GM12878 (cell line): Measurements from ENCODE around the gene ADGRG2. TPM values are rescaled to one million over a fixed set of nuclear protein-coding genes. Genes with fewer than 3 reads are reported as not detected.
A peak's percentile ranks its signal among the peaks of the same experiment; 100 is the strongest.

ENCODE experiments used
- ATAC-seq: fragments of 200-7000 bp; cut with Tn5 transposase; 3 replicates; pipeline ENCODE4 v1.9.1; 2020; ENCODE audit warnings: mild to moderate bottlenecking, moderate library complexity
- BruUV-seq: library from RNA; stranded (reverse); fragments of 400-500 nt; replicated peaks from 2 replicates; lab custom pipeline; 2021; lab: Mats Ljungman, UMichigan
- CTCF ChIA-PET: fragments of 300-600 bp; sonication (Branson Sonifier 250); formaldehyde crosslinking; extraction: SDS; loops from one replicate; lab custom pipeline; 2021; ENCODE audit warnings: inconsistent platforms; lab: Yijun Ruan, JAX
- POLR2A ChIA-PET: fragments of 350-600 bp; formaldehyde crosslinking; extraction: SDS; loops from one replicate; lab custom pipeline; 2021; ENCODE audit warnings: inconsistent platforms; lab: Charles Lee
- RAD21 ChIA-PET: fragments of 300-600 bp; sonication (Branson Sonifier 250); formaldehyde crosslinking; loops from one replicate; lab custom pipeline; 2023; ENCODE audit warnings: antibody characterized with exemption; ENCODE audit not compliant: unreplicated experiment; lab: Charles Lee
- SMC1A ChIA-PET: fragments of 300-600 bp; sonication (Branson Sonifier 250); formaldehyde crosslinking; loops from one replicate; lab custom pipeline; 2023; ENCODE audit not compliant: unreplicated experiment, uncharacterized antibody; lab: Charles Lee
- DNase-seq: peaks from one replicate; pipeline ENCODE4 v3.0.0-alpha.2; 2011; ENCODE audit warnings: low read depth, low spot score
- FAIRE-seq: peaks from 3 replicates; lab custom pipeline; 2011; peaks lifted over from hg19 to GRCh38; lab: Jason Lieb, UNC
- H2AFZ ChIP-seq: 2 replicates; pipeline ENCODE4 v1.6.0; 2011; ENCODE audit warnings: low read depth, low read length, control low read depth; ENCODE audit not compliant: control insufficient read depth
- H3K27ac ChIP-seq: 2 replicates; pipeline ENCODE4 v1.5.1; 2011; ENCODE audit warnings: control low read depth; ENCODE audit not compliant: control insufficient read depth, insufficient read depth
- H3K27me3 ChIP-seq, 2 experiments: replicated peaks in 1 of 2; 2 replicates each; pipeline versions ENCODE4 v1.6.0 to v1.6.1; 2011; ENCODE audit warnings: low read length in 1 of 2; ENCODE audit not compliant: control insufficient read depth in 2 of 2, insufficient read depth in 2 of 2
- H3K36me3 ChIP-seq, 2 experiments: 2 replicates each; pipeline ENCODE4 v1.5.1; 2011; ENCODE audit warnings: low read length in 1 of 2; ENCODE audit not compliant: control insufficient read depth in 2 of 2, insufficient read depth in 2 of 2
- H3K4me1 ChIP-seq: 2 replicates; pipeline ENCODE4 v1.6.1; 2011; ENCODE audit warnings: mild to moderate bottlenecking, low read length, moderate library complexity, mixed read lengths; ENCODE audit not compliant: control insufficient read depth, insufficient read depth
- H3K4me2 ChIP-seq: 2 replicates; pipeline ENCODE4 v1.6.0; 2011; ENCODE audit warnings: control low read depth; ENCODE audit not compliant: control insufficient read depth, insufficient read depth
- H3K4me3 ChIP-seq: fragments of 200-600 bp; sonication (generic); 2 replicates; pipeline ENCODE4 v1.5.1; 2016
- H3K79me2 ChIP-seq: 2 replicates; pipeline ENCODE4 v1.6.0; 2011; ENCODE audit warnings: low read length; ENCODE audit not compliant: control insufficient read depth, insufficient read depth
- H3K9ac ChIP-seq: 2 replicates; pipeline ENCODE4 v1.8.0; 2011; ENCODE audit warnings: low read length, control low read depth, mixed read lengths; ENCODE audit not compliant: control insufficient read depth, insufficient read depth
- H3K9me3 ChIP-seq: replicated peaks from 3 replicates; pipeline ENCODE4 v1.5.1; 2011; ENCODE audit warnings: mild to moderate bottlenecking, low read length; ENCODE audit not compliant: control insufficient read depth, insufficient read depth
- H4K20me1 ChIP-seq: 2 replicates; pipeline ENCODE4 v1.6.0; 2011; ENCODE audit not compliant: control insufficient read depth, insufficient read depth
- EGR1 ChIP-seq, 2 experiments: IDR thresholded peaks; 1 replicate in 1 of 2; 2 replicates in 1 of 2; pipeline ENCODE4 v1.6.1; 2011 to 2012; ENCODE audit warnings: low read depth in 2 of 2, low read length in 2 of 2, borderline replicate concordance in 1 of 2, mild to moderate bottlenecking in 1 of 2, moderate library complexity in 1 of 2
- GATAD2B ChIP-seq: fragments of 450-650 bp; conservative IDR thresholded peaks from 2 replicates; pipeline ENCODE4 v1.6.1; 2017; ENCODE audit warnings: low read depth, mild to moderate bottlenecking, moderate library complexity
- MLLT1 ChIP-seq: fragments of 450-650 bp; IDR thresholded peaks from 2 replicates; pipeline ENCODE4 v1.6.1; 2016; ENCODE audit warnings: mild to moderate bottlenecking
- POLR2A ChIP-seq: IDR thresholded peaks from 2 replicates; pipeline ENCODE4 v1.6.1; 2011; ENCODE audit warnings: low read depth, mild to moderate bottlenecking, low read length
- POLR2AphosphoS5 ChIP-seq: IDR thresholded peaks from 2 replicates; pipeline ENCODE4 v1.6.1; 2011; ENCODE audit warnings: mild to moderate bottlenecking, low read length, inconsistent platforms
- RAD51 ChIP-seq: fragments of 450-650 bp; IDR thresholded peaks from 2 replicates; pipeline ENCODE4 v1.6.1; 2016; ENCODE audit warnings: moderate library complexity, mild to moderate bottlenecking, inconsistent platforms
- SREBF1 ChIP-seq: IDR thresholded peaks from 2 replicates; pipeline ENCODE4 v1.6.1; 2012; ENCODE audit warnings: mild to moderate bottlenecking, low read length
- WRNIP1 ChIP-seq: IDR thresholded peaks from 2 replicates; pipeline ENCODE4 v1.6.1; 2011; ENCODE audit warnings: low read depth, low read length, improper control_type of control experiment, borderline replicate concordance
- YBX1 ChIP-seq: fragments of 450-650 bp; IDR thresholded peaks from 2 replicates; pipeline ENCODE4 v1.6.1; 2016; ENCODE audit warnings: antibody characterized with exemption
- ZBTB40 ChIP-seq: fragments of 450-650 bp; IDR thresholded peaks from 2 replicates; pipeline ENCODE4 v1.6.1; 2016; ENCODE audit warnings: mild to moderate bottlenecking, moderate library complexity, borderline replicate concordance
- WGBS: methylation state at CpG from one replicate; pipeline ENCODE4 v1.1.6; 2016; ENCODE audit warnings: low lambda C conversion rate; ENCODE audit not compliant: insufficient replicate concordance, insufficient coverage; ENCODE audit errors: missing lambda C conversion rate; 5-methylcytosine and 5-hydroxymethylcytosine counted together
- in situ Hi-C: fragments of 300-500 bp; cut with MboI; formaldehyde crosslinking; loops from 9 replicates; pipeline ENCODE4 v1.14.3; 2018; ENCODE audit warnings: mixed read lengths
- intact Hi-C: fragments of 100-400 bp; cut with micrococcal nuclease; formaldehyde crosslinking; loops from one replicate; pipeline ENCODE4 v1.14.2; 2022; ENCODE audit not compliant: unreplicated experiment
- polyA plus RNA-seq, 11 experiments: library from polyadenylated mRNA; depleted of rRNA in 4 of 11; unstranded in 6 of 11; stranded (reverse) in 5 of 11; fragments of >200 nt; fragmentation: Nextera tagmentation in 4 of 11; fragmentation: Illumina TruSeq in 1 of 11; extraction: Ambion mirVana in 4 of 11; extraction: Trizol in 1 of 11; gene quantifications; 1 replicate in 1 of 11; 2 replicates in 10 of 11; pipeline versions ENCODE4 v1.2.1 to v1.2.3, GENCODE V29; 2011 to 2016; ENCODE audit warnings: inconsistent platforms in 2 of 11, missing spikeins in 2 of 11, low read depth in 1 of 11
- total RNA-seq, 4 experiments: library from RNA; depleted of rRNA in 3 of 4; stranded (reverse); fragments of >200 nt in 3 of 4; fragmentation: Illumina TruSeq in 1 of 4; extraction: Trizol in 1 of 4; gene quantifications; 2 replicates each; pipeline versions ENCODE4 v1.2.1 to v1.2.3, GENCODE V29; 2013 to 2021
- TF ChIP-seq, protein P1 (sequence below): fragments of 450-650 bp; conservative IDR thresholded peaks from 2 replicates; pipeline ENCODE4 v1.6.1; 2017; ENCODE audit warnings: mild to moderate bottlenecking, moderate library complexity
- TF ChIP-seq, protein P2 (sequence below): fragments of 450-650 bp; formaldehyde crosslinking; IDR thresholded peaks from 2 replicates; pipeline ENCODE4 v1.5.0; 2022; ENCODE audit warnings: mild to moderate bottlenecking, missing genetic modification characterization

ADGRG2 gene
- total and polyA plus RNA-seq, 10 of the 15 experiments (the other 5 are each of a cell fraction or from before 2014, with no cell fraction given), result 0.02 to 0.29 (median 0.05) TPM; not detected in 5

DNA sequence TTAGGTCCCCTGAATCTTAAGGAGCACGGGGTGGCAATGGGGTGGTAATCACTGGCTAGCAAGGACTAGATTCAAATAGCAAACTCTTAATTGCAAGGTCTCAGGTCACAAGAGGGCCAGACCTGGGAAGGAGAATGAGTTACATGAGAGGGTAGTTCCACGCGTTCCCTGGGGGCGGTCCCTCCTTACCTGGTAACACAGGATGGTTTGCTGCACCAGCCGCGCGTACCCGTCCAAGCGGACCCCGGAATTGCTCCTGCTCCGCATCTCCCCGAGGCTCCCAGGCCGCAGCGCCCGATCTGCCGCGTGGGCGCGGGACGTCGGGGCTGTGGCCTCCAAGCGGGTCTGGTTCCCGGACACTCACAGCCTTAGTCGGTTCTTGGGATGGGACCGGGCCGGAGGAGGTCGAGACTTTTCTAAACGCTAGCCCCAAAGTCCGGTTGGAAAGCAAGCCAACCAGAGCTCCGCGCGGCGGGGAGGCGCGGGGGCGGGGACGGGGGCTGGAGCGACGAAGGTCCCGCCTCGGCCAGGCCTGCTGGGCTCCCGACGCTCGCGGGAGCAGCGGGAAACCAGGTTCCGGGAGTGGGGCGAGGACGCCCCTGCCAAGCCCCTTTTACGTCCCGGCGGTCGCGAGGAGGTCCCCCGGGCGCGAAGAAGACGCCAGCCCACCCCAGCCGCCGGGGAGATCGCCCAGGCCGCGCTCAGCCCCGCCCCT, 138.4 kb downstream of the ADGRG2 start, which contains the start of gene PHKA2:
Gene PHKA2 (minus strand): TSS at position 449 of the 715 bp plus-strand sequence. CDS start 182 bp downstream, at position 267.
- Histone ChIP-seq H3K9ac (peak within 1 kb of the TSS; percentile 76), H3K9me3 (no peaks in the 10 kb centered on the region), H4K20me1 (no peaks in the 10 kb centered on the region), H3K27me3 (no peaks in the 10 kb centered on the region), H3K4me1 (no peaks in the 10 kb centered on the region; the same call in 1 of the 2 replicates), H2AFZ (peak within 1 kb of the TSS; percentile 89), H3K36me3 (no peaks in the 10 kb centered on the region), H3K79me2 (peaks cover 10% of the 10 kb centered on the region), H3K4me2 (peak within 1 kb of the TSS; percentile 69), H3K4me3 (peak within 1 kb of the TSS; percentile 75), H3K27ac (peak within 1 kb of the TSS; percentile 80)
- peak; percentile 77 for ATAC-seq
- ChIA-PET CTCF (no interaction called here), POLR2A (no interaction called here), RAD21 (interaction anchor here (0.6 kb wide), 1 partner anchor 361 kb away, joined by 3 read pairs; no protein-coding TSS in a partner anchor), SMC1A (no interaction called here)
- no peak for DNase-seq
- BruUV-seq, result no TSS peak
- no peak for FAIRE-seq
- intact Hi-C loops, result loop anchor here (5.0 kb wide), 1 partner anchor 312 kb away; the partner anchor contains the start of gene RS1
- 40% methylated on average over 30 of the region's 64 CpGs for WGBS
- in situ Hi-C loops, result no loop called here
- no peak for TF ChIP-seq MLLT1
- no peak for TF ChIP-seq ZBTB40
- no peak for TF ChIP-seq SREBF1
- TF ChIP-seq POLR2A, result peak; percentile 64; the same call in 1 of the 2 replicates
- 0 out of 2 replicates have a peak, but pooled peaks have one; percentile 11 for TF ChIP-seq GATAD2B
- TF ChIP-seq POLR2AphosphoS5, result no peak
- TF ChIP-seq, protein P1, sequence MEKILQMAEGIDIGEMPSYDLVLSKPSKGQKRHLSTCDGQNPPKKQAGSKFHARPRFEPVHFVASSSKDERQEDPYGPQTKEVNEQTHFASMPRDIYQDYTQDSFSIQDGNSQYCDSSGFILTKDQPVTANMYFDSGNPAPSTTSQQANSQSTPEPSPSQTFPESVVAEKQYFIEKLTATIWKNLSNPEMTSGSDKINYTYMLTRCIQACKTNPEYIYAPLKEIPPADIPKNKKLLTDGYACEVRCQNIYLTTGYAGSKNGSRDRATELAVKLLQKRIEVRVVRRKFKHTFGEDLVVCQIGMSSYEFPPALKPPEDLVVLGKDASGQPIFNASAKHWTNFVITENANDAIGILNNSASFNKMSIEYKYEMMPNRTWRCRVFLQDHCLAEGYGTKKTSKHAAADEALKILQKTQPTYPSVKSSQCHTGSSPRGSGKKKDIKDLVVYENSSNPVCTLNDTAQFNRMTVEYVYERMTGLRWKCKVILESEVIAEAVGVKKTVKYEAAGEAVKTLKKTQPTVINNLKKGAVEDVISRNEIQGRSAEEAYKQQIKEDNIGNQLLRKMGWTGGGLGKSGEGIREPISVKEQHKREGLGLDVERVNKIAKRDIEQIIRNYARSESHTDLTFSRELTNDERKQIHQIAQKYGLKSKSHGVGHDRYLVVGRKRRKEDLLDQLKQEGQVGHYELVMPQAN, result peak; percentile 51; the same call in 1 of the 2 replicates
- TF ChIP-seq YBX1, result no peak
- peak in 1 of 2 experiments; percentile 39; a peak in 1 of 3 replicates for TF ChIP-seq EGR1 (IDR thresholded peaks at IDR 0.05; ENCODE audit: borderline replicate concordance in 1 of 2, low read depth in 2 of 2, low read length in 2 of 2)
- TF ChIP-seq, protein P2, sequence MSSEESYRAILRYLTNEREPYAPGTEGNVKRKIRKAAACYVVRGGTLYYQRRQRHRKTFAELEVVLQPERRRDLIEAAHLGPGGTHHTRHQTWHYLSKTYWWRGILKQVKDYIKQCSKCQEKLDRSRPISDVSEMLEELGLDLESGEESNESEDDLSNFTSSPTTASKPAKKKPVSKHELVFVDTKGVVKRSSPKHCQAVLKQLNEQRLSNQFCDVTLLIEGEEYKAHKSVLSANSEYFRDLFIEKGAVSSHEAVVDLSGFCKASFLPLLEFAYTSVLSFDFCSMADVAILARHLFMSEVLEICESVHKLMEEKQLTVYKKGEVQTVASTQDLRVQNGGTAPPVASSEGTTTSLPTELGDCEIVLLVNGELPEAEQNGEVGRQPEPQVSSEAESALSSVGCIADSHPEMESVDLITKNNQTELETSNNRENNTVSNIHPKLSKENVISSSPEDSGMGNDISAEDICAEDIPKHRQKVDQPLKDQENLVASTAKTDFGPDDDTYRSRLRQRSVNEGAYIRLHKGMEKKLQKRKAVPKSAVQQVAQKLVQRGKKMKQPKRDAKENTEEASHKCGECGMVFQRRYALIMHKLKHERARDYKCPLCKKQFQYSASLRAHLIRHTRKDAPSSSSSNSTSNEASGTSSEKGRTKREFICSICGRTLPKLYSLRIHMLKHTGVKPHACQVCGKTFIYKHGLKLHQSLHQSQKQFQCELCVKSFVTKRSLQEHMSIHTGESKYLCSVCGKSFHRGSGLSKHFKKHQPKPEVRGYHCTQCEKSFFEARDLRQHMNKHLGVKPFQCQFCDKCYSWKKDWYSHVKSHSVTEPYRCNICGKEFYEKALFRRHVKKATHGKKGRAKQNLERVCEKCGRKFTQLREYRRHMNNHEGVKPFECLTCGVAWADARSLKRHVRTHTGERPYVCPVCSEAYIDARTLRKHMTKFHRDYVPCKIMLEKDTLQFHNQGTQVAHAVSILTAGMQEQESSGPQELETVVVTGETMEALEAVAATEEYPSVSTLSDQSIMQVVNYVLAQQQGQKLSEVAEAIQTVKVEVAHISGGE, result no peak
- TF ChIP-seq WRNIP1, result no peak
- no peak for TF ChIP-seq RAD51
